ENCODE results near the gene ASIC4.

Gene ASIC4

GRCh38 chr2:219475697-219476651 is 38.3 kb upstream of the ASIC4 start:
- ATAC-seq (replicated peaks) (peak; percentile 66 to 70), DNase-seq (no peak)
- Mint-ChIP-seq H3K27me3 (peaks cover 57 to 81% of the 10 kb centered on the region in 2 donors), H3K4me3 (no peak overlapping the region), H3K36me3 (no peaks in the 10 kb centered on the region), H3K27ac (no peak overlapping the region), H3K4me1 (peaks cover 4 to 6% of the 10 kb centered on the region in 2 donors), H3K9me3 (no peaks in the 10 kb centered on the region)

GRCh38 chr2:219476652-219477151 is 37.6 kb upstream of the ASIC4 start:
- peaks cover 4 to 6% of the 10 kb centered on the region in 2 donors for H3K4me1 Mint-ChIP-seq
- H3K4me3 Mint-ChIP-seq, result no peak overlapping the region
- peaks cover 60 to 81% of the 10 kb centered on the region in 2 donors for H3K27me3 Mint-ChIP-seq
- DNase-seq, result no peak
- no peaks in the 10 kb centered on the region for H3K9me3 Mint-ChIP-seq
- no peaks in the 10 kb centered on the region for H3K36me3 Mint-ChIP-seq
- no peak for ATAC-seq (replicated peaks)
- H3K27ac Mint-ChIP-seq, result no peak overlapping the region

GRCh38 chr2:219477179-219477578 is 37.1 kb upstream of the ASIC4 start:
- Mint-ChIP-seq H3K4me1 (peaks cover 4 to 6% of the 10 kb centered on the region in 2 donors), H3K9me3 (no peaks in the 10 kb centered on the region), H3K36me3 (no peaks in the 10 kb centered on the region), H3K27ac (no peak overlapping the region), H3K4me3 (no peak overlapping the region), H3K27me3 (peaks cover 65 to 81% of the 10 kb centered on the region in 2 donors)
- DNase-seq (no peak), ATAC-seq (replicated peaks) (no peak)

- ATAC-seq (replicated peaks), result no peak
- DNase-seq, result no peak
- Mint-ChIP-seq H3K4me1 (peaks cover 4 to 6% of the 10 kb centered on the region in 2 donors), H3K27me3 (peaks cover 71 to 81% of the 10 kb centered on the region in 2 donors), H3K4me3 (no peak overlapping the region), H3K36me3 (no peaks in the 10 kb centered on the region), H3K9me3 (no peaks in the 10 kb centered on the region), H3K27ac (no peak overlapping the region)
Measured at GRCh38 chr2:219477815-219478214, 36.5 kb upstream of the ASIC4 start.

GRCh38 chr2:219478916-219479315 is 35.4 kb upstream of the ASIC4 start:
- no peak overlapping the region for H3K4me3 Mint-ChIP-seq
- no peaks in the 10 kb centered on the region for H3K36me3 Mint-ChIP-seq
- peaks cover 6 to 8% of the 10 kb centered on the region in 2 donors for H3K4me1 Mint-ChIP-seq
- no peak for DNase-seq
- H3K27ac Mint-ChIP-seq, result no peak overlapping the region
- H3K9me3 Mint-ChIP-seq, result no peaks in the 10 kb centered on the region
- no peak for ATAC-seq (replicated peaks)
- H3K27me3 Mint-ChIP-seq, result peaks cover 65 to 76% of the 10 kb centered on the region in 2 donors

- Mint-ChIP-seq H3K27ac (no peak overlapping the region), H3K4me3 (no peak overlapping the region), H3K4me1 (peaks cover 10 to 14% of the 10 kb centered on the region in 2 donors), H3K36me3 (no peaks in the 10 kb centered on the region), H3K27me3 (peaks cover 67 to 84% of the 10 kb centered on the region in 2 donors), H3K9me3 (no peaks in the 10 kb centered on the region)
- DNase-seq (no peak), ATAC-seq (replicated peaks) (no peak)
Measured at GRCh38 chr2:219480004-219480403, 34.3 kb upstream of the ASIC4 start.

GRCh38 chr2:219482674-219483405 is 31.4 kb upstream of the ASIC4 start:
- Mint-ChIP-seq H3K36me3 (no peaks in the 10 kb centered on the region), H3K4me1 (peaks cover 6 to 9% of the 10 kb centered on the region in 2 donors), H3K27ac (no peak overlapping the region), H3K4me3 (no peak overlapping the region), H3K27me3 (peaks cover 65 to 85% of the 10 kb centered on the region in 2 donors), H3K9me3 (no peaks in the 10 kb centered on the region)
- no peak for DNase-seq
- no peak for ATAC-seq (replicated peaks)

- H3K4me3 Mint-ChIP-seq, result peak overlapping the region; percentile 53 to 77
- peak; percentile 29 for ATAC-seq (replicated peaks)
Measured at GRCh38 chr2:219483451-219484342, 30.6 kb upstream of the ASIC4 start.

GRCh38 chr2:219484343-219485200 is 29.7 kb upstream of the ASIC4 start:
- no peak overlapping the region for H3K27ac Mint-ChIP-seq
- peaks cover 75 to 93% of the 10 kb centered on the region in 2 donors for H3K27me3 Mint-ChIP-seq
- H3K4me1 Mint-ChIP-seq, result peaks cover 6 to 9% of the 10 kb centered on the region in 2 donors
- peak overlapping the region; percentile 53 to 77 for H3K4me3 Mint-ChIP-seq
- no peak for DNase-seq
- no peaks in the 10 kb centered on the region for H3K9me3 Mint-ChIP-seq
- peak; percentile 12 to 39 for ATAC-seq (replicated peaks)
- H3K36me3 Mint-ChIP-seq, result no peaks in the 10 kb centered on the region

More at GRCh38 chr2:219483451-219484342, 30.6 kb upstream of the ASIC4 start:
- Mint-ChIP-seq H3K27ac (no peak overlapping the region), H3K36me3 (no peaks in the 10 kb centered on the region), H3K9me3 (no peaks in the 10 kb centered on the region), H3K4me1 (peaks cover 6 to 9% of the 10 kb centered on the region in 2 donors), H3K27me3 (peaks cover 72 to 93% of the 10 kb centered on the region in 2 donors)
- no peak for DNase-seq

GRCh38 chr2:219485201-219485580 is 29.1 kb upstream of the ASIC4 start:
- DNase-seq (no peak), ATAC-seq (replicated peaks) (no peak)
- peaks cover 6 to 9% of the 10 kb centered on the region in 2 donors for H3K4me1 Mint-ChIP-seq
- H3K9me3 Mint-ChIP-seq, result no peaks in the 10 kb centered on the region
- no peak overlapping the region for H3K4me3 Mint-ChIP-seq
- peaks cover 71 to 92% of the 10 kb centered on the region in 2 donors for H3K27me3 Mint-ChIP-seq
- H3K36me3 Mint-ChIP-seq, result no peaks in the 10 kb centered on the region
- no peak overlapping the region for H3K27ac Mint-ChIP-seq

GRCh38 chr2:219486380-219486959 is 27.8 kb upstream of the ASIC4 start:
- ATAC-seq (replicated peaks), result no peak
- DNase-seq, result no peak
- no peaks in the 10 kb centered on the region for H3K36me3 Mint-ChIP-seq
- peaks cover 6 to 9% of the 10 kb centered on the region in 2 donors for H3K4me1 Mint-ChIP-seq
- peaks cover 69 to 86% of the 10 kb centered on the region in 2 donors for H3K27me3 Mint-ChIP-seq
- no peak overlapping the region for H3K4me3 Mint-ChIP-seq
- H3K9me3 Mint-ChIP-seq, result no peaks in the 10 kb centered on the region
- no peak overlapping the region for H3K27ac Mint-ChIP-seq

- DNase-seq, result no peak
- H3K27ac Mint-ChIP-seq, result no peak overlapping the region
- H3K4me1 Mint-ChIP-seq, result peaks cover 6 to 9% of the 10 kb centered on the region in 2 donors
- no peaks in the 10 kb centered on the region for H3K36me3 Mint-ChIP-seq
- no peak for ATAC-seq (replicated peaks)
- no peaks in the 10 kb centered on the region for H3K9me3 Mint-ChIP-seq
- peaks cover 71 to 87% of the 10 kb centered on the region in 2 donors for H3K27me3 Mint-ChIP-seq
- no peak overlapping the region for H3K4me3 Mint-ChIP-seq
Measured at GRCh38 chr2:219488149-219488843, 26.0 kb upstream of the ASIC4 start.
